ENCODE measurements around the gene TOX2. TPM values are rescaled to one million over a fixed set of nuclear protein-coding genes. Genes with fewer than 3 reads are reported as not detected.

The TOX2 gene
- total and polyA plus RNA-seq, 4 donors = 1.2 to 15.4 (median 9.0) TPM

DNA sequence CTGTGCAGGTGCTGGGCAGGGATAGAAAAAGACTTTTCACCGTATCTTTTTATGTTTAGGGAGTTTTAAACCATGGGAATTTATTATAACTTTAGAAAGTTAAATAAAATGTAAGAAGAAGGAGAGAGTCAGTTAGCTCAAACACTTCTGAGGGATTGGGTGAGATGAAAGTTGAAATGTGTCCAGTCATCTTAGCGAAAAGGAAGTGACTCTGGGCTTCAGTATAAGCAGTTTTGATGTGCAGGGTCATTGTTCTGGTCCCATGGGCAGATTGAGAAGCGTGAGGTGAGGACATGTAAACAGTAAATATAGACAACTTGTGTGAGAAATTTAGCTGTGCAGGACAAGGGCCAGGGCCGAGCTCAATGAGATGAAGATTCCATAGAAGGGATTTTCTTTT, 66.9 kb downstream of the TOX2 start:
- no peaks in the 10 kb centered on the region for H3K36me3 ChIP-seq (ENCODE audit: control insufficient read depth, insufficient read depth, low read length)
- no peaks in the 10 kb centered on the region for H3K9me3 ChIP-seq (ENCODE audit: control insufficient read depth, insufficient read depth, low read length)
- no peak for DNase-seq (ENCODE audit: low read depth in 4 of 6, low spot score in 6 of 6)
- 80% methylated on average over 3 of the region's 4 CpGs for WGBS (ENCODE audit: insufficient coverage)
- peaks cover 9% of the 10 kb centered on the region for H3K4me1 ChIP-seq (ENCODE audit: control insufficient read depth, insufficient read depth, low read length)
- H3K4me3 ChIP-seq (ENCODE audit: low read depth, low read length) = no peak overlapping the region
- H3K27me3 ChIP-seq (ENCODE audit: control insufficient read depth, insufficient read depth, low read length) = no peaks in the 10 kb centered on the region
- no peak overlapping the region for H3K27ac ChIP-seq (ENCODE audit: low read depth, low read length)

DNA sequence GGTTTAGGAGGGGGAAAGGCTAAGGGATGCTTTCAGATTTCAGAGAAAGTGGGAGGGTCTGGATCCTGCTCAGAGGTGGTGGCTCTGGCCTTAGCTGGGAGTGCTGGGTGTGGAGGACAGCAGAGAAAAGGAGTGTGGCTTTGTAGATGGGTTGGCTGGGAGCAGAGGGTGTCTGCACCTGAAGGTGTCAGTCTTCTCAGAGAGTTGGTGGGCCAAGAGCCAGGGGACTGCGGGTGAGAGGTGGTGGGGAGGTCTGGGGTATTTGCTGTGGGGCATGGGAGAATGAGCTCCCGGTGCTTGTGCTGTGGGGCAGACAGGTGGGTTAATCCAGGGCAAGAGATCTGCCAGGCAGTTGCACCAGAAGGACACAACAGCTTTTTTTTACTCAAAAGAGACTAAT, 67.4 kb downstream of the TOX2 start:
- H3K36me3 ChIP-seq (ENCODE audit: control insufficient read depth, insufficient read depth, low read length) = no peaks in the 10 kb centered on the region
- no peak overlapping the region for H3K4me3 ChIP-seq (ENCODE audit: low read depth, low read length)
- DNase-seq (ENCODE audit: low read depth in 4 of 6, low spot score in 6 of 6) = no peak
- H3K27ac ChIP-seq (ENCODE audit: low read depth, low read length) = no peak overlapping the region
- no peaks in the 10 kb centered on the region for H3K27me3 ChIP-seq (ENCODE audit: control insufficient read depth, insufficient read depth, low read length)
- H3K4me1 ChIP-seq (ENCODE audit: control insufficient read depth, insufficient read depth, low read length) = peaks cover 9% of the 10 kb centered on the region
- 100% methylated on average over 1 of the region's 2 CpGs for WGBS (ENCODE audit: insufficient coverage)
- H3K9me3 ChIP-seq (ENCODE audit: control insufficient read depth, insufficient read depth, low read length) = no peaks in the 10 kb centered on the region

DNA sequence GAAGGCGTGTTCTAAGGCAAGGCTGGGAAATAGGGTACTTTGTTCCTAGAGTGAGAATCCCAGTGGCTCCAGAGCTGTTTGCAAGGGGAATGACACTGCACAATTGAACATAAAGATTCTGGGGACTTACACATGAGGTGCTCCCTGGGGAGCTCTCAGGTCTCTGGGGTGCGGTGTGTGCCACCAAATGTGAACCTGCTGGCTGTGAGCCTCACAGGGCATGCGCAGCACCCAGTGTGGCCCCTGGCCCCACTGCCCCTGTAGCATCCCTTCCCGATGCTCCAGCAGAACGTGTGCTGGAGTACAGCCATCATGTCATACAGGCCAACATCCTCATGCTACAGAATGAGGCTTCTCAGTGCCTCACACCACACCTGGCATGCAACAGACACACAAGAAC, 68.2 kb downstream of the TOX2 start:
- Histone ChIP-seq H3K27me3 (ENCODE audit: control insufficient read depth, insufficient read depth, low read length) (no peaks in the 10 kb centered on the region), H3K36me3 (ENCODE audit: control insufficient read depth, insufficient read depth, low read length) (no peaks in the 10 kb centered on the region), H3K4me1 (ENCODE audit: control insufficient read depth, insufficient read depth, low read length) (peaks cover 9% of the 10 kb centered on the region), H3K4me3 (ENCODE audit: low read depth, low read length) (no peak overlapping the region), H3K27ac (ENCODE audit: low read depth, low read length) (no peak overlapping the region), H3K9me3 (ENCODE audit: control insufficient read depth, insufficient read depth, low read length) (no peaks in the 10 kb centered on the region)
- 93% methylated on average over 5 of the region's 5 CpGs for WGBS (ENCODE audit: insufficient coverage)
- DNase-seq (ENCODE audit: low read depth in 4 of 6, low spot score in 6 of 6) = no peak

DNA sequence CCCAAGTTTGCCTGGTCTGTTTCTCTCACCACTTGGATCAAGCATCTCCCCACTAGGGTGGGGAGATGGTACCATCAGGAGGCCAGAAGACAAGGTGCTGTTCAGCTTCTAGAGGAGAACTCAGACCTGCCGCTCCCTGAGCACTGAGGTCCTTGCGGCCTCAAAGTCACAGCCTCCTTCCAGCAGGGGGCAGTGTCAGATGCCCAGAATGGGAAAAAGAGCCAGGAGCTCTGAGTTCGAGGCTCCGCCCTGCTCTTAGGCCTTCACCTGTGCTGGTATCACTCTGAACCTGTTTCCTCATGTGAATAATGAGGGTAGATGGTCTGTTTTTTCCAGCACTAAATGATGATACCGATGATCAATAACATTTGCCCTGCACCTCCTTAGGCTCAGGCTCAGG, 68.7 kb downstream of the TOX2 start:
- Histone ChIP-seq H3K27me3 (ENCODE audit: control insufficient read depth, insufficient read depth, low read length) (no peaks in the 10 kb centered on the region), H3K9me3 (ENCODE audit: control insufficient read depth, insufficient read depth, low read length) (no peaks in the 10 kb centered on the region), H3K4me3 (ENCODE audit: low read depth, low read length) (no peak overlapping the region), H3K27ac (ENCODE audit: low read depth, low read length) (no peak overlapping the region), H3K4me1 (ENCODE audit: control insufficient read depth, insufficient read depth, low read length) (peaks cover 9% of the 10 kb centered on the region), H3K36me3 (ENCODE audit: control insufficient read depth, insufficient read depth, low read length) (no peaks in the 10 kb centered on the region)
- 94% methylated on average over 5 of the region's 5 CpGs for WGBS (ENCODE audit: insufficient coverage)
- DNase-seq (ENCODE audit: low read depth in 4 of 6, low spot score in 6 of 6) = no peak

DNA sequence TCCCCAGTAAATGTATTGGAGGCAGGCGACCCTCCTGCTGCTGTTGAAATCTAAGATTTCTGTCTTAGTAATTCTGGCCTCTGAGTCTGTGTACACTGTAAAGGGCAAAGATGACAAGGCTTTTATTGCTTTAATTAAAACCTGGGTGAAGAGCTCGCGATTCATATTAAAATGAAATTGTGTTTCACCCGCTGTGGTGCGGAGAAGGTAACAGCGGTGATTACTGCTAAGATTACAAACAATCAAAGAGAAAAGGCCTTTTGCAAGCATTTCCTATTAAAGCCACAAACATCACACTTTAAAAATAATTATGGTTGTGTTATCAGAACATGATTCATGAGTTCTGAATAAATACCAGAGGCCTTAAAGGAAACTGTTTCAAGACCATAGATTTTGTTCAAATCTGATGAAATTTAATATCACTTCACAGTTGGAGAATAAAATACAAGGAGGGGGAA, 69.3 kb downstream of the TOX2 start:
- WGBS (ENCODE audit: insufficient coverage) = no CpG with 5 or more reads among the region's 6 CpGs

DNA sequence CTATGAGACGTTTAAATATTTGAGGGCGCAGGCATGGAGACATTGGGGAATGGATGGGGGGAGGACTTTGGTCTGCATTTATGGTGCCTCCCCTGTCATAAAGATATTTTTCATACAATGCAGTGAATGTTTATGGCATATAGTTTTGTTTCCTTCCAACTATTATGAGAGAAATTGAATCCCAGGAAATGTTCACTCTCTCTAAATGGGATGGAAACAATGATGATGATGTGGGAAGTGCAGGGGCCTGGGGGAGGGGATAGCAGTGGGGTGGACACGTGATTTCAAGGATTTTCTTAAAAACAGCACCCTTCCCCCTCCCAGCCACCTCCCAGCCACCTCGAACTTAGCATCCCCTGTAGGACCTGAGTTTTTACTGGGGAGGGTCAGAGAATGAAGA, 69.9 kb downstream of the TOX2 start:
- no peak overlapping the region for H3K27ac ChIP-seq (ENCODE audit: low read depth, low read length)
- H3K36me3 ChIP-seq (ENCODE audit: control insufficient read depth, insufficient read depth, low read length) = no peaks in the 10 kb centered on the region
- no peaks in the 10 kb centered on the region for H3K27me3 ChIP-seq (ENCODE audit: control insufficient read depth, insufficient read depth, low read length)
- H3K4me3 ChIP-seq (ENCODE audit: low read depth, low read length) = no peak overlapping the region
- peaks cover 9% of the 10 kb centered on the region for H3K4me1 ChIP-seq (ENCODE audit: control insufficient read depth, insufficient read depth, low read length)
- no CpG with 5 or more reads among the region's 4 CpGs for WGBS (ENCODE audit: insufficient coverage)
- no peak for DNase-seq (ENCODE audit: low read depth in 4 of 6, low spot score in 6 of 6)
- no peaks in the 10 kb centered on the region for H3K9me3 ChIP-seq (ENCODE audit: control insufficient read depth, insufficient read depth, low read length)

More for the DNA sequence above, 69.3 kb downstream of the TOX2 start:
- peak in 1 of 6 donors; percentile 84 for DNase-seq (ENCODE audit: low read depth in 4 of 6, low spot score in 6 of 6)
- Histone ChIP-seq H3K4me3 (ENCODE audit: low read depth, low read length) (no peak overlapping the region), H3K27me3 (ENCODE audit: control insufficient read depth, insufficient read depth, low read length) (no peaks in the 10 kb centered on the region), H3K4me1 (ENCODE audit: control insufficient read depth, insufficient read depth, low read length) (peaks cover 9% of the 10 kb centered on the region), H3K36me3 (ENCODE audit: control insufficient read depth, insufficient read depth, low read length) (no peaks in the 10 kb centered on the region), H3K9me3 (ENCODE audit: control insufficient read depth, insufficient read depth, low read length) (no peaks in the 10 kb centered on the region), H3K27ac (ENCODE audit: low read depth, low read length) (no peak overlapping the region)

DNA sequence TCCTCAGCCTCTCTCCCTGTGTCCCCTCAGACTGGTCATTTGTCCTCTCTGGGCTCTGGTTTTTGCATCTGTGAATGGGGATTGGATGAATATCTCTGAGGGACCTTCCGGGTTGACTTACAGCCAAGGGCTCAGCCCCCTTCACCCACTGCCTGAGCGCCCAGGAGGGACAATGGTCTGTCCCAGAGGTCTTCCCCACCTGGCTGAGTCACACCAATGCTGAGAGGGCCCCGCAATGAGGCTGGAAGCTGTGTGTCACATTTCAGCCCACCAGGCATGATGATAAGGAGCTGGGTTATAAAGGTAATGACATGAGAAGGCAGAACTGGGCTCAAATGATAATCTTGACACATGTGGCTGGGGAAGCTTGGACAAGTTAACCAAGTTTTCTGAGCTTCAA, 70.5 kb downstream of the TOX2 start:
- DNase-seq (ENCODE audit: low read depth in 4 of 6, low spot score in 6 of 6) = no peak
- no peaks in the 10 kb centered on the region for H3K9me3 ChIP-seq (ENCODE audit: control insufficient read depth, insufficient read depth, low read length)
- no peaks in the 10 kb centered on the region for H3K36me3 ChIP-seq (ENCODE audit: control insufficient read depth, insufficient read depth, low read length)
- H3K27me3 ChIP-seq (ENCODE audit: control insufficient read depth, insufficient read depth, low read length) = no peaks in the 10 kb centered on the region
- H3K27ac ChIP-seq (ENCODE audit: low read depth, low read length) = no peak overlapping the region
- no peak overlapping the region for H3K4me3 ChIP-seq (ENCODE audit: low read depth, low read length)
- WGBS (ENCODE audit: insufficient coverage) = 85% methylated on average over 3 of the region's 3 CpGs
- H3K4me1 ChIP-seq (ENCODE audit: control insufficient read depth, insufficient read depth, low read length) = peaks cover 9% of the 10 kb centered on the region

DNA sequence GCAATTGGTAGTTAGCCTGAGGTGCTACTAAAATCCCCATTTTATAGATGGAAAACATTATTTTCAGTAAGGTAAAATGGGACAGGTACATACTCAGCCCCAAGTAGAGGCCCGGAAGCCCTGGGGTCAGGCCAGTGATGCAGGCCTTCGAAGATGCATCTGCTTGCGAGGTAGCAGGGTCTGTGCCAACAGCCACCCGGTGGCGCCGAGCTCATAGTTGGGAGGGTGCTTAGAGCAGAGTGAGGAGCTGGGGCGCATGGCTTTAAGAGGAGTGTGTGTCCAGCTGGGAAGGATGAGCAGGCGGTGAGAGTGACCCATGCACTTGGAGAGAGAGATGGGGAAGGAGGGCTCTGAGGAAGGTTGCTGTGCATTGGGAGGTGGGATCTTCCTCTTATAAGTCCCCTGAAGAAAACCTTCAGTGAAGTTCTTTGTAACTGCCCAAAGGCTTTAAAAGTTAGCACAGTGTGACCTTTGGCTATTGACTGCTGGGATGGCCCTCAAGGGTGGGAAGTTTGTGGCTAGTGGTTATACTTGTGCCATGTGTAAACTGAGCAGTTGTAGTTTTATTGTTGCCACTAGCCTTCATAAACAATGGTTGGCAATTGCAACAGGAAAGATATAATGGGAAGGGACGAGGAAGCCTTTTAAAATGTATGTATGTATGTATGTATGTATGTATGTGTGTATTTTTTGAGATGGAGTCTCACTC, 71.1 kb downstream of the TOX2 start:
- Histone ChIP-seq H3K9me3 (ENCODE audit: control insufficient read depth, insufficient read depth, low read length) (no peaks in the 10 kb centered on the region), H3K27me3 (ENCODE audit: control insufficient read depth, insufficient read depth, low read length) (no peaks in the 10 kb centered on the region), H3K27ac (ENCODE audit: low read depth, low read length) (no peak overlapping the region), H3K4me3 (ENCODE audit: low read depth, low read length) (no peak overlapping the region), H3K4me1 (ENCODE audit: control insufficient read depth, insufficient read depth, low read length) (peaks cover 9% of the 10 kb centered on the region), H3K36me3 (ENCODE audit: control insufficient read depth, insufficient read depth, low read length) (no peaks in the 10 kb centered on the region)
- 77% methylated on average over 8 of the region's 9 CpGs for WGBS (ENCODE audit: insufficient coverage)
- no peak for DNase-seq (ENCODE audit: low read depth in 4 of 6, low spot score in 6 of 6)

DNA sequence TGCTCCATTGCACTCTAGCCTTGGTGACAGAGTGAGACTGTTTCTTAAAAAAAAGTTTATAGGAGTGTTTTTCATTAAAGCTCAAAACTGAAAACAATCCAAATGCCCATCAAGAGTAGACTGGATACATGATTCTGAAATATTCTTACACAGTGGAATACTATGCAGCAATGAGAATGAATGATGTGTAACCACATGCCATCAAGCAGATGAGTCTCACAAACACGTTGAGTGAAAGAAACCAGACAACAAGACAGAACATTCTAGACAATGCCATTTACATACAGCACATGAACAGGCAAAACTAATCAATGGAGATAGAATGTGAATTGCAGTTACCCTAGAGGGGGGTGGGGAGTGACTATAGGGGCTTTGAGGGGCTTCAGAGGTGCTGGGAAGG, 72.4 kb downstream of the TOX2 start:
- Histone ChIP-seq H3K36me3 (ENCODE audit: control insufficient read depth, insufficient read depth, low read length) (no peaks in the 10 kb centered on the region), H3K27ac (ENCODE audit: low read depth, low read length) (no peak overlapping the region), H3K9me3 (ENCODE audit: control insufficient read depth, insufficient read depth, low read length) (no peaks in the 10 kb centered on the region), H3K4me3 (ENCODE audit: low read depth, low read length) (no peak overlapping the region), H3K27me3 (ENCODE audit: control insufficient read depth, insufficient read depth, low read length) (no peaks in the 10 kb centered on the region), H3K4me1 (ENCODE audit: control insufficient read depth, insufficient read depth, low read length) (peaks cover 9% of the 10 kb centered on the region)
- WGBS (ENCODE audit: insufficient coverage) = no CpG with 5 or more reads among the region's 1 CpG
- no peak for DNase-seq (ENCODE audit: low read depth in 4 of 6, low spot score in 6 of 6)

DNA sequence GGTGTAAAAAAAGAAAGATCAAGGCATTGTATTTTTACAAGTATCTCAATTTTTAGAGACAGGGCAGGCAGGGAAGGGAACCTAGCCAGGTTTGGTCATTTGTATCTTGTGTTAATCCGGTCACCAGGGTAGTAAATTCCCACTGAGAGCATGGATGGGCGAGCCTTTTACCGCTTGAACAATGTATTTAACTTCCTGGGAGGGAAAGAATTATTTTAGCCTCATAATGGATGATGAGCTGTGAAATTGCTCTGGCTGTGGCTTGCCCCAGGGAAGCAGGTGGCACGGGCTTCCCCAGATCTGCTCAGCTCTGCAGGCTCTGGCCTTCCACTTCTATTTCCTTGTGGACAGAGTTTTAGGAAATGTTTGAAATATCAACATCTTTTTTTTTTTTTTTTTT, 72.9 kb downstream of the TOX2 start:
- WGBS (ENCODE audit: insufficient coverage) = no CpG with 5 or more reads among the region's 4 CpGs
- Histone ChIP-seq H3K36me3 (ENCODE audit: control insufficient read depth, insufficient read depth, low read length) (no peaks in the 10 kb centered on the region), H3K27ac (ENCODE audit: low read depth, low read length) (no peak overlapping the region), H3K4me1 (ENCODE audit: control insufficient read depth, insufficient read depth, low read length) (peaks cover 6% of the 10 kb centered on the region), H3K9me3 (ENCODE audit: control insufficient read depth, insufficient read depth, low read length) (no peaks in the 10 kb centered on the region), H3K27me3 (ENCODE audit: control insufficient read depth, insufficient read depth, low read length) (no peaks in the 10 kb centered on the region), H3K4me3 (ENCODE audit: low read depth, low read length) (no peak overlapping the region)
- peak in 1 of 6 donors; percentile 80 for DNase-seq (ENCODE audit: low read depth in 4 of 6, low spot score in 6 of 6)
